ENCODE measurements around the gene CEACAM21.

Gene CEACAM21

DNA sequence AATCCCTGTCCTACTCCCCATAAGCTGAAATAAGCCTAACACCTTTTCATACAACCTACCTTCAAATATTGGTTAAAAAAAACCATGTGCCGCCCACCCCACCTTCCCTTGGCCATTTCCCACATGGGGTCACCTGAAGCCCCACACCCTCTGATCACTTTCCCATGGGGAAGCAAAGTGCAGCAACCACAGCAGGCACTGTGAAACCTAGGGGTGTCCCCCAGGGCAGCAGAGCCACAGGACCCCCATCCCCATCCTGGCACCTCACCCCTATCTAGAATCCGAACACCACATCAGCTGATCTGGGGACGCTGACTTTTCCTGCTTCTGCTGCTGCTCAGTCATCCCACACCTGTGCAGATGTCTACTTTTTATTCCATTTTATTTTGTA lies 19.9 kb downstream of the CEACAM21 start:
- peaks cover 2% of the 10 kb centered on the region; the same call in 1 of the 2 replicates for H3K9me3 ChIP-seq (ENCODE audit: control insufficient read depth, insufficient read depth, low read depth, low read length)
- POLR2A ChIA-PET = no interaction called here
- TF ChIP-seq YY2 (tag by site-specific recombination; IDR thresholded peaks at IDR 0.05) (no peak), SCRT2 (tag by site-specific recombination; IDR thresholded peaks at IDR 0.05) (no peak), ZBTB8A (tag by site-specific recombination; IDR thresholded peaks at IDR 0.05) (no peak), ZNF223 (tag by site-specific recombination; IDR thresholded peaks at IDR 0.05) (no peak), HOXD13 (CRISPR knock-in tag; IDR thresholded peaks at IDR 0.05; ENCODE audit: borderline replicate concordance) (no peak), GFI1B (tag by site-specific recombination; IDR thresholded peaks at IDR 0.05) (no peak), KLF9 (tag by site-specific recombination; IDR thresholded peaks at IDR 0.05; ENCODE audit: low read depth) (no peak), ZNF654 (tag by site-specific recombination; IDR thresholded peaks at IDR 0.05; ENCODE audit: low read depth) (no peak), ZNF146 (tag by site-specific recombination; IDR thresholded peaks at IDR 0.05) (no peak), ZNF174 (tag by site-specific recombination; IDR thresholded peaks at IDR 0.05) (no peak), ZNF354C (tag by site-specific recombination; IDR thresholded peaks at IDR 0.05; ENCODE audit: borderline replicate concordance, low read depth) (no peak), ZNF302 (tag by site-specific recombination; IDR thresholded peaks at IDR 0.05; ENCODE audit: low read depth) (no peak), ZNF140 (tag by site-specific recombination; IDR thresholded peaks at IDR 0.05) (no peak), ZNF629 (tag by site-specific recombination; IDR thresholded peaks at IDR 0.05) (no peak), KLF7 (tag by site-specific recombination; IDR thresholded peaks at IDR 0.05; ENCODE audit: borderline replicate concordance) (no peak), ZNF624 (tag by site-specific recombination; IDR thresholded peaks at IDR 0.05) (no peak)
- TF ChIP-seq, protein P1, sequence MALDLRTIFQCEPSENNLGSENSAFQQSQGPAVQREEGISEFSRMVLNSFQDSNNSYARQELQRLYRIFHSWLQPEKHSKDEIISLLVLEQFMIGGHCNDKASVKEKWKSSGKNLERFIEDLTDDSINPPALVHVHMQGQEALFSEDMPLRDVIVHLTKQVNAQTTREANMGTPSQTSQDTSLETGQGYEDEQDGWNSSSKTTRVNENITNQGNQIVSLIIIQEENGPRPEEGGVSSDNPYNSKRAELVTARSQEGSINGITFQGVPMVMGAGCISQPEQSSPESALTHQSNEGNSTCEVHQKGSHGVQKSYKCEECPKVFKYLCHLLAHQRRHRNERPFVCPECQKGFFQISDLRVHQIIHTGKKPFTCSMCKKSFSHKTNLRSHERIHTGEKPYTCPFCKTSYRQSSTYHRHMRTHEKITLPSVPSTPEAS (tag by site-specific recombination; IDR thresholded peaks at IDR 0.05) = no peak
- TF ChIP-seq, protein P2, sequence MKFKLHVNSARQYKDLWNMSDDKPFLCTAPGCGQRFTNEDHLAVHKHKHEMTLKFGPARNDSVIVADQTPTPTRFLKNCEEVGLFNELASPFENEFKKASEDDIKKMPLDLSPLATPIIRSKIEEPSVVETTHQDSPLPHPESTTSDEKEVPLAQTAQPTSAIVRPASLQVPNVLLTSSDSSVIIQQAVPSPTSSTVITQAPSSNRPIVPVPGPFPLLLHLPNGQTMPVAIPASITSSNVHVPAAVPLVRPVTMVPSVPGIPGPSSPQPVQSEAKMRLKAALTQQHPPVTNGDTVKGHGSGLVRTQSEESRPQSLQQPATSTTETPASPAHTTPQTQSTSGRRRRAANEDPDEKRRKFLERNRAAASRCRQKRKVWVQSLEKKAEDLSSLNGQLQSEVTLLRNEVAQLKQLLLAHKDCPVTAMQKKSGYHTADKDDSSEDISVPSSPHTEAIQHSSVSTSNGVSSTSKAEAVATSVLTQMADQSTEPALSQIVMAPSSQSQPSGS (tag by site-specific recombination; IDR thresholded peaks at IDR 0.05; ENCODE audit: low read depth) = no peak
- H3K36me3 ChIP-seq (ENCODE audit: control insufficient read depth in 2 of 2, insufficient read depth in 1 of 2, low read length in 2 of 2) = no peaks in the 10 kb centered on the region
- CTCF ChIA-PET = interaction anchor here (0.6 to 6.3 kb wide), 23 partner anchors 9 to 1132 kb away, joined by 3 to 59 read pairs (median 4); no protein-coding TSS in a partner anchor
- H3K4me1 ChIP-seq (ENCODE audit: control insufficient read depth, insufficient read depth, low read length) = peaks cover 10% of the 10 kb centered on the region
- H3K4me3 ChIP-seq (ENCODE audit: low read depth, low read length) = no peak overlapping the region
- no peak overlapping the region for H3K27ac ChIP-seq (ENCODE audit: extremely low read depth, low read depth, low read length)

DNA sequence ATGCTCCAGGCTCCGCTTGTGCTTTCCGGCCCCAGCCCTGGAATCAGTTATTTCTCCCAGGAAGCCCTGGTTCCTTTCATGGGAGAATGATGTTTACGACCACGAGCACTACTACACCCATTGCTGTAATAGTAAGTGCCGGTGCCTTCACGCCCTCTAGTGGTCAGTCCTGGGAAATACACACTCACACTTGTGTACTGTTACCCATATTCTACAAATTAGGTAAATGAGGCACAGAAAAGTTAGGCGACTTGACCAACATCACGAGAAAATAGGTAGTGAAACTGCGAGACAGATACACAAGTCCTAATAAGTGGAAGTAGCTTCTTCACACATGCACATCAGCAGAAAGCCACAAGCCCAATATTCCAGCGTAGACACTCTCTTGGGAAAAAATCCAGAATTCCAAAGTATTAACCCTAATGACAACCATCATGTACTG lies 21.7 kb downstream of the CEACAM21 start:
- Histone ChIP-seq H3K4me1 (ENCODE audit: control insufficient read depth, insufficient read depth, low read length) (peaks cover 10% of the 10 kb centered on the region), H3K9me3 (ENCODE audit: control insufficient read depth, insufficient read depth, low read depth, low read length) (peaks cover 2% of the 10 kb centered on the region; the same call in 1 of the 2 replicates), H3K4me3 (ENCODE audit: low read depth, low read length) (no peak overlapping the region), H3K36me3 (ENCODE audit: control insufficient read depth in 2 of 2, insufficient read depth in 1 of 2, low read length in 2 of 2) (no peaks in the 10 kb centered on the region), H3K27ac (ENCODE audit: extremely low read depth, low read depth, low read length) (no peak overlapping the region)
- ChIA-PET CTCF (interaction anchor here (0.5 to 6.3 kb wide), 50 partner anchors 8 to 1458 kb away, joined by 3 to 59 read pairs (median 4); partner anchors contain the start of genes CEACAM21 and TTC9B), POLR2A (no interaction called here)
- TF ChIP-seq ZNF138 (tag by site-specific recombination; IDR thresholded peaks at IDR 0.05; ENCODE audit: borderline replicate concordance) (no peak), ZNF654 (tag by site-specific recombination; IDR thresholded peaks at IDR 0.05; ENCODE audit: low read depth) (peak; percentile 65), ZNF223 (tag by site-specific recombination; IDR thresholded peaks at IDR 0.05) (no peak), ZBTB20 (tag by site-specific recombination; IDR thresholded peaks at IDR 0.05) (peak; percentile 79), ZNF660 (tag by site-specific recombination; IDR thresholded peaks at IDR 0.05) (peak; percentile 80), ZNF202 (tag by site-specific recombination; IDR thresholded peaks at IDR 0.05; ENCODE audit: borderline replicate concordance) (no peak), ZNF2 (tag by site-specific recombination; IDR thresholded peaks at IDR 0.05) (peak; percentile 94), RBAK (tag by site-specific recombination; IDR thresholded peaks at IDR 0.05) (no peak), ZNF140 (tag by site-specific recombination; IDR thresholded peaks at IDR 0.05) (no peak), ZNF626 (tag by site-specific recombination; IDR thresholded peaks at IDR 0.05) (no peak)
- TF ChIP-seq, protein P3, sequence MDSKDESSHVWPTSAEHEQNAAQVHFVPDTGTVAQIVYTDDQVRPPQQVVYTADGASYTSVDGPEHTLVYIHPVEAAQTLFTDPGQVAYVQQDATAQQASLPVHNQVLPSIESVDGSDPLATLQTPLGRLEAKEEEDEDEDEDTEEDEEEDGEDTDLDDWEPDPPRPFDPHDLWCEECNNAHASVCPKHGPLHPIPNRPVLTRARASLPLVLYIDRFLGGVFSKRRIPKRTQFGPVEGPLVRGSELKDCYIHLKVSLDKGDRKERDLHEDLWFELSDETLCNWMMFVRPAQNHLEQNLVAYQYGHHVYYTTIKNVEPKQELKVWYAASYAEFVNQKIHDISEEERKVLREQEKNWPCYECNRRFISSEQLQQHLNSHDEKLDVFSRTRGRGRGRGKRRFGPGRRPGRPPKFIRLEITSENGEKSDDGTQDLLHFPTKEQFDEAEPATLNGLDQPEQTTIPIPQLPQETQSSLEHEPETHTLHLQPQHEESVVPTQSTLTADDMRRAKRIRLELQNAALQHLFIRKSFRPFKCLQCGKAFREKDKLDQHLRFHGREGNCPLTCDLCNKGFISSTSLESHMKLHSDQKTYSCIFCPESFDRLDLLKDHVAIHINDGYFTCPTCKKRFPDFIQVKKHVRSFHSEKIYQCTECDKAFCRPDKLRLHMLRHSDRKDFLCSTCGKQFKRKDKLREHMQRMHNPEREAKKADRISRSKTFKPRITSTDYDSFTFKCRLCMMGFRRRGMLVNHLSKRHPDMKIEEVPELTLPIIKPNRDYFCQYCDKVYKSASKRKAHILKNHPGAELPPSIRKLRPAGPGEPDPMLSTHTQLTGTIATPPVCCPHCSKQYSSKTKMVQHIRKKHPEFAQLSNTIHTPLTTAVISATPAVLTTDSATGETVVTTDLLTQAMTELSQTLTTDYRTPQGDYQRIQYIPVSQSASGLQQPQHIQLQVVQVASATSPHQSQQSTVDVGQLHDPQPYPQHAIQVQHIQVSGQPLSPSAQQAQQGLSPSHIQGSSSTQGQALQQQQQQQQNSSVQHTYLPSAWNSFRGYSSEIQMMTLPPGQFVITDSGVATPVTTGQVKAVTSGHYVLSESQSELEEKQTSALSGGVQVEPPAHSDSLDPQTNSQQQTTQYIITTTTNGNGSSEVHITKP (tag by site-specific recombination; IDR thresholded peaks at IDR 0.05) = peak; percentile 54
- TF ChIP-seq, protein P4, sequence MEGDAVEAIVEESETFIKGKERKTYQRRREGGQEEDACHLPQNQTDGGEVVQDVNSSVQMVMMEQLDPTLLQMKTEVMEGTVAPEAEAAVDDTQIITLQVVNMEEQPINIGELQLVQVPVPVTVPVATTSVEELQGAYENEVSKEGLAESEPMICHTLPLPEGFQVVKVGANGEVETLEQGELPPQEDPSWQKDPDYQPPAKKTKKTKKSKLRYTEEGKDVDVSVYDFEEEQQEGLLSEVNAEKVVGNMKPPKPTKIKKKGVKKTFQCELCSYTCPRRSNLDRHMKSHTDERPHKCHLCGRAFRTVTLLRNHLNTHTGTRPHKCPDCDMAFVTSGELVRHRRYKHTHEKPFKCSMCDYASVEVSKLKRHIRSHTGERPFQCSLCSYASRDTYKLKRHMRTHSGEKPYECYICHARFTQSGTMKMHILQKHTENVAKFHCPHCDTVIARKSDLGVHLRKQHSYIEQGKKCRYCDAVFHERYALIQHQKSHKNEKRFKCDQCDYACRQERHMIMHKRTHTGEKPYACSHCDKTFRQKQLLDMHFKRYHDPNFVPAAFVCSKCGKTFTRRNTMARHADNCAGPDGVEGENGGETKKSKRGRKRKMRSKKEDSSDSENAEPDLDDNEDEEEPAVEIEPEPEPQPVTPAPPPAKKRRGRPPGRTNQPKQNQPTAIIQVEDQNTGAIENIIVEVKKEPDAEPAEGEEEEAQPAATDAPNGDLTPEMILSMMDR (tag by site-specific recombination; IDR thresholded peaks at IDR 0.05) = peak; percentile 84

Measured in HEK293 (cell line).